Fibroblast of mammary gland (primary cell): ENCODE results near the gene ETS1.
"Not testable (repeated sequence)": the region's sequence is repeated elsewhere in the genome, so short reads cannot be mapped to it uniquely, and the experiment has no call there.

Experiments
- DNase-seq: peaks from one replicate; pipeline ENCODE4 v3.0.0-alpha.2; 2010; ENCODE audit warnings: low read depth
- H3K4me3 ChIP-seq: 2 replicates; pipeline ENCODE4 v1.5.1; 2011; ENCODE audit warnings: low read depth, mild to moderate bottlenecking, low read length, moderate library complexity; ENCODE audit not compliant: control insufficient read depth
- TF ChIP-seq, protein P1 (sequence below): conservative IDR thresholded peaks from 2 replicates; pipeline ENCODE4 v1.5.1; 2011; ENCODE audit warnings: low read depth, low read length, inconsistent platforms; ENCODE audit not compliant: control insufficient read depth, insufficient read depth

Gene ETS1

DNA sequence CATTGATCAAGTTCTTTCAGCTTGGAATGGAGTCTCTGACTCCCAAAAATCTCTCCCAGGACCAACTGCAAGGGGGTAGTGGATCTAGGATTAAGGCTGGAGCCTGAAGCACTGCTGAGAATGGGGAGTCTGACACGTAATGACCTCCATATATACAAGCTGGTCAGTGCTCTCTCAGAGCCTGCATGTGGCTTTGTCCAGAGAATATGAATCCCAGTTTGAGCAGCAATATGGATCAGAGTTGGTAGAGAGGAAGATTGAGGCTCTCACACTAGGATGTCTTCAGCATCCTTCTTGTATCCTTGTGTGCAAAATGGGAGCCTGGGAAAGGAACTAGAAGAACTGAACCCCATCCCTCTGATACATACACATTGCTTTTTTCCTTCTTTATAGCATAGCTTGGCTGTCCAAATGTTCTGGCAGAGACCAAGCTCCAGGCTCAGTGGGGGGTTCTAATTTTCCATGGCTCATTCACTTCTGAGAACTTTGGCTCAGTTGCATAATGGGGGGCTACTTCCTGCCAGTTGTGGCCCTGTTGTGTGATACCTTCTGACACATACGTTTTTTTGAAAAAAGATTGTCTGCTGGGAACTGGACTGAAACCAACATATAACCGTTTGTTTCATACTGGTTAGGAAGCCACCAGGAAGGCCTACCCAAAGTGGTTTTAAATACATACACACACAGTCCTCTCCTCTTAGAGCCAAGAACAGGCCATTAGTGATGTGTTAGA is 138.2 kb downstream of the ETS1 start:
- TF ChIP-seq, protein P1, sequence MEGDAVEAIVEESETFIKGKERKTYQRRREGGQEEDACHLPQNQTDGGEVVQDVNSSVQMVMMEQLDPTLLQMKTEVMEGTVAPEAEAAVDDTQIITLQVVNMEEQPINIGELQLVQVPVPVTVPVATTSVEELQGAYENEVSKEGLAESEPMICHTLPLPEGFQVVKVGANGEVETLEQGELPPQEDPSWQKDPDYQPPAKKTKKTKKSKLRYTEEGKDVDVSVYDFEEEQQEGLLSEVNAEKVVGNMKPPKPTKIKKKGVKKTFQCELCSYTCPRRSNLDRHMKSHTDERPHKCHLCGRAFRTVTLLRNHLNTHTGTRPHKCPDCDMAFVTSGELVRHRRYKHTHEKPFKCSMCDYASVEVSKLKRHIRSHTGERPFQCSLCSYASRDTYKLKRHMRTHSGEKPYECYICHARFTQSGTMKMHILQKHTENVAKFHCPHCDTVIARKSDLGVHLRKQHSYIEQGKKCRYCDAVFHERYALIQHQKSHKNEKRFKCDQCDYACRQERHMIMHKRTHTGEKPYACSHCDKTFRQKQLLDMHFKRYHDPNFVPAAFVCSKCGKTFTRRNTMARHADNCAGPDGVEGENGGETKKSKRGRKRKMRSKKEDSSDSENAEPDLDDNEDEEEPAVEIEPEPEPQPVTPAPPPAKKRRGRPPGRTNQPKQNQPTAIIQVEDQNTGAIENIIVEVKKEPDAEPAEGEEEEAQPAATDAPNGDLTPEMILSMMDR: no peak
- DNase-seq: no peak
- H3K4me3 ChIP-seq: no peak overlapping the region

DNA sequence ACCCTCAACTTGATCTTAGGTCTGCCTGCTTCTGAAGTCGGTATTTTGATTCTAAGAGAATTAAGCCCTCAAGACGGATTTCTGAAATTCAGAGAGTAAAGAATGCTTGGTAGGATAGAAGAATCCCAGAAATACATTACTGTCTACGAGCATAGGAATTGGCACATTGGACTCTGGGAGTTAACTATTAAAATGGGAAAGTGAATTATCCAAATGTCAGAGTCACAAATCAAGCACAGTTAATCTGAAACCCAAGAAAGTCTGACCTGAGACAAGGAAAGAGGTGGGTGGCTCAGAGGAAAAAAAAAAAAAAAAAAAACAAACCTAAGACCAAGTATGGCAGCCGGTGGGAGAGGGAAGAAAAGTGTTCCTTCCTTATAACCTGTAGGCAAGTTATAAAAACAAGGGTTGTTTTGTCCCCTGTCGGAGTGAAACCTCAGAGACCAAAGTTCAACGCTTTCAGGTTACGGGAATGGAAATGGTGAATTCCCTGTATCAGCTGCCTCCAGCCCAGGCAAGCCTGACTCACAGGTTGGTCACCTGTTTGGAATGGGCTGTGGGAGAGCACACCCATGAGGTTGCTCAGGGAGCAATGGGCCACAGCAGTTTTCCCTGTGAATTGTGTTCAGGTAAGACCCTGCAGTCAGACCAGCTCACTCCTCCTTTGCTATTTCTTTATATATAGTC is 139.0 kb downstream of the ETS1 start:
- DNase-seq: peak; percentile 58
- TF ChIP-seq, protein P1: no peak
- no peak overlapping the region for H3K4me3 ChIP-seq

DNA sequence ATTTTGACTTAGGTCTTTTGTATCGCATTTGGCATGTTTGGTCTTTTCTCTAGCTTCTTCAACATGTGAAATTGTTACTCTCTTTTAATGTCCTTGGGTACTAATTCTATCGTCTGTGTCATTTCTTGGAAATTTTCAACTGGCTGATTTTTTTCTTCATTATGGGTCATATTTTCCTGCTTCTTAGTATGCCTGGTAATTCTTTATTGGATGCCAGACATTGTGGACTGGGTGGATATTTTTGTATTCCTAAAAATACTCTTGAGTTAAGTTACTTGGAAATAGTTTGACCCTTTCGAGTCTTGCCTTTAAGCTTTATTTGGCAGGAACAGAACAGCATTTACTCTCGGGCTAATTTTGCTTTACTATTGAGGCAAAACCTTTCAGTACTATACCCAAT is 140.1 kb downstream of the ETS1 start:
- TF ChIP-seq, protein P1: no peak
- no peak overlapping the region for H3K4me3 ChIP-seq

DNA sequence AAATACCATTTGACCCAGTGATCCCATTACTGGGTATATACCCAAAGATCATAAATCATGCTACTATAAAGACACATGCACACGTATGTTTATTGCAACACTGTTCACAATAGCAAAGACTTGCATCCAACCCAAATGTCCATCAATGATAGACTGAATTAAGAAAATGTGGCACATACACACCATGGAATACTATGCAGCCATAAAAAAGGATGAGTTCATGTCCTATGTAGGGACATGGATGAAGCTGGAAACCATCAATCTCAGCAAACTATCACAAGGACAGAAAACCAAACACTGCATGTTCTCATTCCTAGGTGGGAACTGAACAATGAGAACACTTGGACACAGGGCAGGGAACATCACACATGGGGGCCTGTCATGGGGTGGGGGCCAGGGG is 141.4 kb downstream of the ETS1 start:
- not testable (repeated sequence) for DNase-seq, H3K4me3 ChIP-seq

More for the DNA sequence above, 140.1 kb downstream of the ETS1 start:
- no peak for DNase-seq

DNA sequence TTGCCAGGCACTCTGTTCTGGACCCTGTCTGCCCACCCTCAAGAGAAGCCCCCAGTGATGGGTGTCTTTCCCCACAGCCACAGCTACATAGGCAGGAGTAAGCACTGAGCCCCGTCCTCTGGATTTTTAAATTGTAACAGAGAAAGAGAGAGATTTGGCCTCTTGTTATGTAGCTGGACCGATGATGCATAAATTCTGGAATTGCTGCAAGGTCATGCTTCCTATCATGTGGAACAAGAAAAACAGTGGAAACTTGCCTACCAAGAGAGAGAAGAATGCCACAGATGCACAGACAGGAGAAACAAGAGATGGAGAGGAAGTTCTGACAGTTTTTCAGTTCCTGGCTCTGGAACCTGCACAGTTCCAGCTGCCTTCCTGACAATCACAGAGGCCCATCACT is 150.2 kb downstream of the ETS1 start:
- H3K4me3 ChIP-seq: no peak overlapping the region
- peak; percentile 53 for DNase-seq
- TF ChIP-seq, protein P1: no peak

DNA sequence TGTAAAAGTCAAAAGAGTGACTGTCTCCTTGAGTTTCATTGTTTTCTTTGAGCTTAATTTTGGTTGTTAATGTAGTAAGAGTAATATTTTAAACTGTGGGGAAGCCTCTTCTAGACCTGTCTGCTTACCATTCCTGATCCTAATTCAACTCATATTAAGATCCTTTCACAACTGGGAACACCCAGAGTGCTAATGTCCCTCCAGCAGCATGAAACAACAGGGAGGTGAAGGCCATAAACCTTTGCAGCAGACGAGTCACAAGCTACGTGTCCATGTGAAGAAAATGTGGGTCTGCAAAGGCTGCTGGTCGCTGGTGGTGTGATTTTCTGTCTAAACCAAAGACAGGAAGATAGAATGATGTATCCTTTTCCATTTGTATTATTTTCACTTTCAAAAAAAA is 152.5 kb downstream of the ETS1 start:
- TF ChIP-seq, protein P1: no peak
- no peak for DNase-seq
- H3K4me3 ChIP-seq: no peak overlapping the region

DNA sequence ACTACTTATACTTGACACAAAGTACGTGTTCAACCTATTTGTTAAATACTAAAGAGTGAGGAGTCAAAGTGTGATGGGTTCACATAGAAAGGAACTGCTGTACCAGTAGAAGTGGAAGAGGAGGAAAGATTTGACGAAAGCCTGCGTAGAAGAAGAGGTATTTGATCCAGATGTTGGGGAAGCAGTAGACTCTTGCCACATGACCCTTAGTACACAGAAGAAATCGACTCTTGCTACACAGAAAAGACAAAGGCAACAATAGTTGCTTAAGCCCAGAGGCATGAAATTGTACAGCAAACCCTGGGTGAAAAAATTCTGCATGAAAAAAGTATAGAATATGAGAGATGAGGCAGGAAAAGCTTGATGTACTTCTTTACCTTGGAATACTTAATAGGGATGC is 152.9 kb downstream of the ETS1 start:
- DNase-seq: no peak
- no peak overlapping the region for H3K4me3 ChIP-seq
- TF ChIP-seq, protein P1: no peak
